OCI-LY7 (cell line): ENCODE data around the gene TMEM94. TPM values are rescaled to one million over a fixed set of nuclear protein-coding genes. Genes with fewer than 3 reads are reported as not detected.

Source experiments
- BruUV-seq: library from RNA; stranded (reverse); fragments of 400-500 nt; replicated peaks from 2 replicates; lab custom pipeline; 2021; lab: Mats Ljungman, UMichigan
- CTCF ChIA-PET: fragments of 300-600 bp; sonication (Branson Sonifier 250); formaldehyde crosslinking; loops from one replicate; lab custom pipeline; 2022; ENCODE audit warnings: antibody characterized with exemption; ENCODE audit not compliant: unreplicated experiment; lab: Charles Lee
- POLR2A ChIA-PET: fragments of 300-600 bp; sonication (Branson Sonifier 250); formaldehyde crosslinking; loops from one replicate; lab custom pipeline; 2022; ENCODE audit warnings: antibody characterized with exemption; lab: Charles Lee
- DNase-seq: peaks from one replicate; pipeline ENCODE4 v3.0.0-alpha.2; 2015; ENCODE audit warnings: low spot score
- H2AFZ ChIP-seq: fragments of 200-600 bp; sonication (generic), shearing (Covaris generic); 2 replicates; pipeline ENCODE4 v1.6.1; 2014; ENCODE audit warnings: mild to moderate bottlenecking, antibody characterized with exemption, low read length, moderate library complexity
- H3K27ac ChIP-seq: fragments of 200-600 bp; sonication (generic); 2 replicates; pipeline ENCODE4 v1.5.1; 2014; ENCODE audit warnings: mixed run types, low read depth, mild to moderate bottlenecking, moderate library complexity, low read length, inconsistent platforms; ENCODE audit not compliant: poor library complexity, severe bottlenecking
- H3K36me3 ChIP-seq: fragments of 200-600 bp; sonication (generic); 2 replicates; pipeline ENCODE4 v1.6.1; 2014; ENCODE audit warnings: mild to moderate bottlenecking, antibody characterized with exemption, low read length, moderate library complexity, mixed read lengths; ENCODE audit not compliant: insufficient read depth
- H3K4me1 ChIP-seq: fragments of 200-600 bp; sonication (generic); 2 replicates; pipeline ENCODE4 v1.5.1; 2014; ENCODE audit warnings: mild to moderate bottlenecking, low read length; ENCODE audit not compliant: insufficient read depth, poor library complexity, severe bottlenecking
- H3K4me2 ChIP-seq: fragments of 200-600 bp; sonication (generic); 2 replicates; pipeline ENCODE4 v1.6.1; 2014; ENCODE audit warnings: mild to moderate bottlenecking, low read length
- H3K4me3 ChIP-seq: fragments of 200-600 bp; sonication (generic); 2 replicates; pipeline ENCODE4 v1.5.1; 2014; ENCODE audit warnings: mild to moderate bottlenecking, low read depth, low read length; ENCODE audit not compliant: poor library complexity, severe bottlenecking
- H3K79me2 ChIP-seq: fragments of 200-600 bp; sonication (generic); 2 replicates; pipeline ENCODE4 v1.6.1; 2016; ENCODE audit warnings: low read depth, mild to moderate bottlenecking, low read length, moderate library complexity, mixed read lengths; ENCODE audit not compliant: insufficient read depth
- H3K9me2 ChIP-seq: fragments of 200-600 bp; sonication (generic); 2 replicates; pipeline ENCODE4 v1.6.1; 2016; ENCODE audit warnings: mild to moderate bottlenecking, low read length, mixed read lengths; ENCODE audit not compliant: insufficient read depth
- H3K9me3 ChIP-seq: fragments of 200-600 bp; sonication (generic); 2 replicates; pipeline ENCODE4 v1.6.1; 2014; ENCODE audit warnings: mild to moderate bottlenecking, mixed run types, low read length, mixed read lengths
- H4K20me1 ChIP-seq: fragments of 200-600 bp; sonication (generic); 2 replicates; pipeline ENCODE4 v1.6.1; 2014; ENCODE audit warnings: mild to moderate bottlenecking, antibody characterized with exemption, low read length, moderate library complexity, mixed read lengths; ENCODE audit not compliant: insufficient read depth
- CTCF ChIP-seq: fragments of 200-600 bp; sonication (generic); conservative IDR thresholded peaks from 2 replicates; pipeline ENCODE4 v1.5.1; 2014; ENCODE audit warnings: mild to moderate bottlenecking, antibody characterized with exemption, low read length, moderate library complexity, mixed read lengths
- EZH2phosphoT487 ChIP-seq: fragments of 200-600 bp; sonication (generic); IDR thresholded peaks from 2 replicates; pipeline ENCODE4 v1.6.1; 2018; ENCODE audit warnings: low read depth, borderline replicate concordance, mild to moderate bottlenecking, mixed run types, antibody characterized with exemption, low read length, moderate library complexity, mixed read lengths
- intact Hi-C: fragments of 100-400 bp; cut with micrococcal nuclease; formaldehyde crosslinking; loops from one replicate; pipeline ENCODE4 v1.10.0; 2022; ENCODE audit not compliant: unreplicated experiment
- total RNA-seq, 2 experiments: library from RNA; depleted of rRNA in 1 of 2; stranded (reverse); fragments of >200 nt in 1 of 2; shearing (Covaris generic) in 1 of 2; gene quantifications; 2 replicates each; pipeline ENCODE4 v1.2.3, GENCODE V29; 2014 to 2022

The TMEM94 gene
- total RNA-seq, 2 experiments from 2014 or later = 60.6 to 121 TPM

- no peak overlapping the region for H3K4me3 ChIP-seq
- ChIA-PET CTCF (interaction anchor here (0.8 kb wide), 1 partner anchor 41 kb away, joined by 3 read pairs; no protein-coding TSS in a partner anchor), POLR2A (interaction anchor here (0.9 to 1.2 kb wide), 4 partner anchors 11 to 530 kb away, joined by 3 to 4 read pairs (median 3); partner anchors contain the start of genes LLGL2 and MRPL58)
- H3K9me3 ChIP-seq = no peaks in the 10 kb centered on the region
- intact Hi-C loops = no loop called here
- DNase-seq = no peak
- no peaks in the 10 kb centered on the region for H3K79me2 ChIP-seq
- no peaks in the 10 kb centered on the region for H3K4me1 ChIP-seq
- BruUV-seq = no TSS peak
- no peak overlapping the region for H3K4me2 ChIP-seq
- no peaks in the 10 kb centered on the region for H3K9me2 ChIP-seq
- TF ChIP-seq CTCF (no peak), EZH2phosphoT487 (no peak)
- H3K27ac ChIP-seq = no peak overlapping the region
- H4K20me1 ChIP-seq = no peaks in the 10 kb centered on the region
- no peak overlapping the region for H2AFZ ChIP-seq
- no peaks in the 10 kb centered on the region for H3K36me3 ChIP-seq
These were observed 86.4 kb downstream of the TMEM94 start for GRCh38 chr17:75542728-75543336.

GRCh38 chr17:75544250-75544649 lies 87.8 kb downstream of the TMEM94 start:
- Histone ChIP-seq H4K20me1 (no peaks in the 10 kb centered on the region), H3K4me1 (no peaks in the 10 kb centered on the region), H3K4me2 (no peak overlapping the region), H3K9me3 (no peaks in the 10 kb centered on the region), H3K4me3 (no peak overlapping the region), H3K27ac (no peak overlapping the region), H2AFZ (no peak overlapping the region), H3K79me2 (no peaks in the 10 kb centered on the region), H3K36me3 (no peaks in the 10 kb centered on the region), H3K9me2 (no peaks in the 10 kb centered on the region)
- POLR2A ChIA-PET = no interaction called here
- BruUV-seq = no TSS peak
- intact Hi-C loops = no loop called here
- no peak for TF ChIP-seq EZH2phosphoT487
- no peak for TF ChIP-seq CTCF
- CTCF ChIA-PET = interaction anchor here (0.6 kb wide), 1 partner anchor 485 kb away, joined by 3 read pairs; no protein-coding TSS in a partner anchor
- no peak for DNase-seq

GRCh38 chr17:75546181-75546580 lies 89.7 kb downstream of the TMEM94 start:
- ChIA-PET POLR2A (no interaction called here), CTCF (no interaction called here)
- BruUV-seq = no TSS peak

More at GRCh38 chr17:75546181-75546580, 89.7 kb downstream of the TMEM94 start:
- no peaks in the 10 kb centered on the region for H3K4me1 ChIP-seq
- TF ChIP-seq EZH2phosphoT487 = no peak
- no peak for TF ChIP-seq CTCF
- no peak overlapping the region for H3K4me2 ChIP-seq
- H3K9me3 ChIP-seq = no peaks in the 10 kb centered on the region
- no peaks in the 10 kb centered on the region for H4K20me1 ChIP-seq
- no peaks in the 10 kb centered on the region for H3K9me2 ChIP-seq
- H3K36me3 ChIP-seq = no peaks in the 10 kb centered on the region
- no peak overlapping the region for H2AFZ ChIP-seq
- DNase-seq = no peak
- H3K4me3 ChIP-seq = no peak overlapping the region
- intact Hi-C loops = no loop called here
- no peak overlapping the region for H3K27ac ChIP-seq
- H3K79me2 ChIP-seq = no peaks in the 10 kb centered on the region
